H1 (cell line): ENCODE measurements around the gene MRPL39. TPM values are rescaled to one million over a fixed set of nuclear protein-coding genes. Genes with fewer than 3 reads are reported as not detected.

ENCODE experiments used
- CREB1 ChIP-seq: IDR thresholded peaks from 2 replicates; pipeline ENCODE4 v1.6.1; 2012; ENCODE audit warnings: inconsistent platforms
- CTCF ChIP-seq, 3 experiments: IDR thresholded peaks; 1 replicate in 2 of 3; 2 replicates in 1 of 3; pipeline versions ENCODE4 v1.5.1 to v1.6.1; 2011; ENCODE audit warnings: low read length in 3 of 3, mild to moderate bottlenecking in 3 of 3, inconsistent platforms in 2 of 3, low read depth in 1 of 3, moderate library complexity in 1 of 3; ENCODE audit not compliant: insufficient read depth in 1 of 3; ENCODE audit errors: control extremely low read depth in 1 of 3
- JUN ChIP-seq: IDR thresholded peaks from 2 replicates; pipeline ENCODE4 v1.6.1; 2011; ENCODE audit warnings: low read depth, mild to moderate bottlenecking, improper control_type of control experiment, low read length
- JUND ChIP-seq: IDR thresholded peaks from 2 replicates; pipeline ENCODE4 v1.6.1; 2011; ENCODE audit warnings: mild to moderate bottlenecking, improper control_type of control experiment, low read length
- SAP30 ChIP-seq: fragments of 300-600 bp; sonication (generic); IDR thresholded peaks from 2 replicates; pipeline ENCODE4 v1.7.1; 2012; ENCODE audit warnings: low read length, moderate library complexity, mild to moderate bottlenecking, inconsistent platforms; ENCODE audit not compliant: insufficient read depth, insufficient replicate concordance
- SIN3A ChIP-seq, 2 experiments: IDR thresholded peaks in 1 of 2; conservative IDR thresholded peaks in 1 of 2; 2 replicates each; pipeline ENCODE4 v1.6.1; 2011 to 2012; ENCODE audit warnings: low read length in 2 of 2, improper control_type of control experiment in 1 of 2, low read depth in 1 of 2, mild to moderate bottlenecking in 1 of 2
- polyA plus RNA-seq, 7 experiments: library from polyadenylated mRNA; depleted of rRNA in 3 of 7; stranded (reverse) in 5 of 7; unstranded in 2 of 7; fragments of >200 nt in 5 of 7; fragments of 200-250 nt in 2 of 7; gene quantifications; 1 replicate in 5 of 7; 2 replicates in 1 of 7; 4 replicates in 1 of 7; pipeline versions ENCODE4 v1.2.1 to v1.2.3, GENCODE V29; 2011 to 2013; ENCODE audit warnings: missing spikeins in 2 of 7, mixed read lengths in 2 of 7
- total RNA-seq: library from RNA; stranded (reverse); fragmentation: NEBNext Ultra II Directional; extraction: Animal tissue kit (Norgen Biotek cat#: 25700); gene quantifications from 2 replicates; pipeline ENCODE4 v1.2.1, GENCODE V29; 2021

Gene MRPL39
- total and polyA plus RNA-seq, 2 of the 8 experiments (the other 6 are each of a cell fraction or from before 2014, with no cell fraction given) = 20.3 to 43.2 TPM

GRCh38 chr21:25643486-25643885 is 36.2 kb upstream of the MRPL39 start (continued):
- TF ChIP-seq SAP30 = no peak
- no peak for TF ChIP-seq SIN3A (conservative IDR thresholded peaks at IDR 0.05 in 1 of 2, IDR thresholded peaks at IDR 0.05 in 1 of 2; ENCODE audit: low read depth in 1 of 2, low read length in 2 of 2)
- TF ChIP-seq CTCF (IDR thresholded peaks at IDR 0.05; ENCODE audit: control extremely low read depth in 1 of 3, insufficient read depth in 1 of 3, low read depth in 1 of 3, low read length in 3 of 3) = no peak
- TF ChIP-seq CREB1 = no peak
- no peak for TF ChIP-seq JUN
- no peak for TF ChIP-seq JUND
